GM18499 (cell line): Measurements from ENCODE around the gene LIPC.

Experiments
- ATAC-seq: cut with Tn5 transposase; IDR thresholded peaks from one replicate; pipeline ENCODE4 v1.9.1; 2021; ENCODE audit warnings: moderate number of reproducible peaks; ENCODE audit not compliant: insufficient read depth, unreplicated experiment

Gene LIPC

DNA sequence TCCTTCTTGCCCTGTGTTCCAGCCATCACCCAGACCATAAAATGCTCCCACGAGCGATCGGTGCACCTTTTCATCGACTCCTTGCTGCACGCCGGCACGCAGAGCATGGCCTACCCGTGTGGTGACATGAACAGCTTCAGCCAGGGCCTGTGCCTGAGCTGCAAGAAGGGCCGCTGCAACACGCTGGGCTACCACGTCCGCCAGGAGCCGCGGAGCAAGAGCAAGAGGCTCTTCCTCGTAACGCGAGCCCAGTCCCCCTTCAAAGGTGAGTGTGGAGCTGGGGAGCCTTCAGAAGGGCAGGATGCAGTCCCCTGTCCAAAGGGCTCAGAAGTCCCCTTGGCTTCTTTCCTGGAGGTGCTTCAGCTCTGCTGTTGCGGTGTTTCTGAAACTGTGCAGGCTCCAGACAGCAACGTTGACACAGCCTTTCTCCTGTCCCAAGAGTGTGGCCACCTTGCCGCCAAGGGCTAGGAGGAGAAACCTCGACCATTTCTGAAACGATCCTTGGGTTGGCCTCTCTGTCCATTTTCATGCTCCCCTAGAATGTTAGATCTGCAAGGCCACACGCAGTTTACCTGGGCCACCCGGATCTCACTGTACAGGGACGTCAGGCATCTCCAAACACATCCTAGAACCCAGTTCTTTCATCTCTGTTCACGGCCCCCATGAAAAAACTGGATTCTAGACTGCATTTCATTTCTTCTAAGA, 116.7 kb downstream of the LIPC start:
- ATAC-seq = no peak

DNA sequence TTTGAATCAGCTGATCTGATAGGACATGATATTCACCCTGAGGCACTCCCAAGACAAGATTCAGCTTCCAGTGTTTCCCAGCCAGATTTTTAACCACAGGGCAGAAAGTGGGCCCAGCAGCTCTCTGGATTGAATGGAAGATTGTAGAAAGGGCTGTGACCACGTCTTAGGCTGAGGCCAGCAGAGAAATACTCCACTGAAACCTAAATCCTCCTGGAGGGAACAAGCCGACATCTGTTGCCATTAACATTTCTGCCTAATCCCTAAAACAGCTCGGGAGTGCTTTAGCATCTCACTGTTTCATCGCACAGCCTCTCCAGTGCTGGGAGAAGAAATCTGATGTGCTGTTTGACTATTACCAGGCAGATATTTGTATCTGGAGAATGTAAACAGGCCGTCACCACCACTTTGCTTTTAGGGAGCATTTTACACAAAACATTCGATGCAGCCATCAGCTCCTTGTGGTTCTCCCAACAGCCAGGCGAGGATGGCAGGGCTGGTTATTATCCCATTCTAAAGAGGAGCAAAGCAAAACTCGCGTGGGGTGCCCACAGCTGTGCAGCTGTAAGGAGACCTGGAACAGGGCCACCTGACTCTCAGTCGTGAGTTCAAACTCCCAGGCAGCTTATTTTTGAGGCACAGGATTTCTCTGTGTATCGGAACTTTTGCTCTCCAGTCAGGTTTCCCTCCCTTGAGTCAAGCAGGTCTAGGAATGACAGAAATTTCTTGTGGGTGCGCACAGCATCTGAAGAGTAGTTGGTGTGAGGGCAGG, 117.4 kb downstream of the LIPC start:
- ATAC-seq = no peak

DNA sequence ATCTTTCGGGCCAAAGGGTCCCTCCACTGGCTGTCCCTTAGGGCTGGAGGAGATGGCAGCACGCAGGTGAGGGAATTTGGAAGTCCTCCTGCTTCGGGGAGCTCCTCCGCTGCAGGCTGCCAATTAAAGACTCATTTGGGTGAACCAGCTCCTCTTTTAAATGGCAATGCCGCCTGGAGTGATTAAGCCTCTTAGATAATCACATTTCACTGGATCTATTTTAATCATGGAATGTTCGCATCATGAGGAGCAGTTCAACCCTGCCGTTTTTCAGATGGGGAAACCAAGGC, 117.9 kb downstream of the LIPC start:
- no peak for ATAC-seq

DNA sequence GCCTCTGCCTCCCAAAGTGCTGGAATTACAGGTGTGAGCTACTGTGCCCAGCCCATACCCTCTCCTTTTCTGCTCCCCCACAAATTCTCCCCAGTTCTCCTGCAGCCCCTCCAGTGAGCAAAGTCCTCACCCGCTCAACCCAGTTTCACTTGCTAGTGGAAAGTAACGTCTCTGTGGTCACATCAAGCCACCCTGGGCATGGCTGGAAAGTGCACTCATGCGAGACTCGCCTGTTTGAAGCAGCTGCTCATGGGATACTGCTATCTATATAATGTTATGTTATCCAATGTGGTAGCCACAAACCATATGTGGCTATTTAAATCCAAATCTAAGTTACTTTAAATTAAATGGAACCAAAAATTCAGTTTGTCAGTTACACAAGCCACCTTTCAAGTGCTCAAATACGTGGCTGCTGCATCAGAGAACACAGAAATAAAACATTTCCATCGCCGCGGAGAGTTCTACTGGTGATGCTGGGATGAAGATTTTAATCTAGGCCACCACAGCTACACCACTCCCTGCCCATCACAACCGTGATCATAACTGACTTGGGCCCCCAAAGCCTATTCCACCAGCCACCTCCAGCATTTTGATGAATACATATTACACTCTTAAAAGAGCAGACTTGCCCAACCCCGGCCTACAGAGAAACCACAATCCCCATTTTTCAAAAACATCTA, 119.4 kb downstream of the LIPC start:
- ATAC-seq = no peak

DNA sequence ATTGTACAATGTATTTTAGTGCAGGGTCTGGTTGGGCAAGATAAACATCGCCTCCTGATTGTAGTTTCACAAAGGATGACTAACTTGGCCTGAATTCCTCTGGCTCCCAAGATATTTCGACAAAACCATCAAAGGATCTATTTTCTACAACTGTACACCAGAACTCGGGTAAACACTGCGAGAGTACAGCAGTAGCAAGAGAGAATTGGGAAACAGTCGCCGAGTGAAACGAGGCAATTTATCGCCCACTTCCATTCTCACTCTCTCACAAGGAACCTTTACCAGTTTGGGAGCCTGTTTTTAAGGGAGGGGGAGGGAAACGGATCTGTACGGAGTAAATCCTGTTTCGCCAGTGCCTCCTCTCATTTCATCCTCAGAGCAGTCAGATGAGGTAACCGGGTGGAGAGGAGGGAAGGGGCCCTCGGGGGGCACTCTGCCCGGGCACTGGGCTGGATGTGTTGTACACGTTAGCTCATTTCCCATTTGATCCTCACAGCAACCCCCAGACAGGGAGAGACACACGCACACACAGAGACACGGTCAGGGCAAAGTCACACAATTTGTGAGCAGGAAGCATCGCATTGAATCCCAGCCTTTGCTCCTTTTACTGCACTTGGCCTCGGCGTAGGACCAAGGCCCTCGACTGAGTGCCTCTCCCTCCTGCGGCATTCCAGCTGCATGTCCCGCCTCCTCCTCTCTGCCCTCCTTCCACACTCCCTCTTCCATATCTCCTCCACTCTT, 120.1 kb downstream of the LIPC start:
- ATAC-seq = no peak

DNA sequence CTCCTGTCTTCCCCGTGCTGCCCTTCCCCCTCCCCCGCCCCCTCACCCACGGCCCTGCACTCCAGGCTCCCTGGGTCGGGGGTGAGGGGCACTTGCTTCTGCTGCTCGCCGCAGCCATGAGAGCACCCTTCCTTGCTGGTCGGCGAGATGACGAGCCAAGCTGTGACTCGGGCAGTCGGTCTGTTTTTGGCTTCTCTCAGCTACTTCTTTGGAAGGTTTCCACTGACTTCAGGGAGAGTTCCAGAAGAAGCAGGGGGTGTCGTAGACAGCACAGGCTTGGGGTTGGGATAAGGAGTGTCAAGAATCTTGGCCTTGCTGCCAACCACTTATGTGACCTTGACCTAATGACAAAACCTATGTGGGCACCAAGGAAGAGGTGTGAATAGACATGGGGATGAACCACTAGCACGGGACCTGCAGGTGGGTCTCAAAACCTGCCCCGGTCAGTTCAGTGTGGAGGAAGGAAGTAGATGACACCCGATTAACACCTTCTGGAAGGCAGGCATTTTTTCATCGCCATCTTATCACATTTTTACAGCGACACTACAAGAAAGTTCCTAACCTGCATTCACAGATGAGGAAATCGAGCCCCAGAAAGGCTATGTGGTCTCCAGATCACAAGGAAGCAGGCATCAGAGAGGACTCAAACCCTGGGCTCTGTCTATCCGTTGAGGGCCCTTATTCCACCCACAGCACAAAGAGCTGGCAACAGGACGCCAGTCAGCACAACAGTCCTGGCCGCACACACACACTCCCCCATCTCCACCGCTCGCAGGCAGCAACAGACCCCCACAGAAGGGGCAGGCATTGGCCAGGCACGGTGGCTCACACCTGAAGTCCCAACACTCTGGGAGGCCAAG, 120.9 kb downstream of the LIPC start:
- ATAC-seq = no peak

DNA sequence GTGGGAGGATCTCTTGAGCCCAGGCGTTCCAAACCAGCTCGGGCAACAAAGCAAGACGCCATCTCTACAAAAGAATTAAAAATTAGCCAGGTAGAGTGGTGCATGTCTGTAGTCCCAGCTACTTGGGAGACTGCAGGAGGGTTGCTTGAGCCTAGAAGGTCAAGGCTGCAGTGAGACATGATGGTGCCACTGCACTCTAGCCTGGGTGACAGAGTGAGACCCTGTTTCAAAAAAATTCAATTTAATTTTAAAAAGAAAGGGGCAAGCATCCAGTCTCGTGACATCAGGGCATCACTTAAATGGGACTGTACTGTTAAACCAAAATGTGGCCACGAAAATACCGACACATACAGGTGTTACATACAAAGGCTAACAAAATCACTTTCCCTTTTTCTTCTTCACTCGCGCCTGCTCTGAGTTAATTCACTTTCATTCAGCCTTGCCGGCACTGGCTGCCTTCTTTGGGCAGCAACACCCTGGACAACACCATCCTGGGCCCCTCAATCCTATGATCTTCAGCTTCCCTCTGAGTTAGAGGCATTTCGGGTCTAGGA, 121.7 kb downstream of the LIPC start:
- no peak for ATAC-seq

DNA sequence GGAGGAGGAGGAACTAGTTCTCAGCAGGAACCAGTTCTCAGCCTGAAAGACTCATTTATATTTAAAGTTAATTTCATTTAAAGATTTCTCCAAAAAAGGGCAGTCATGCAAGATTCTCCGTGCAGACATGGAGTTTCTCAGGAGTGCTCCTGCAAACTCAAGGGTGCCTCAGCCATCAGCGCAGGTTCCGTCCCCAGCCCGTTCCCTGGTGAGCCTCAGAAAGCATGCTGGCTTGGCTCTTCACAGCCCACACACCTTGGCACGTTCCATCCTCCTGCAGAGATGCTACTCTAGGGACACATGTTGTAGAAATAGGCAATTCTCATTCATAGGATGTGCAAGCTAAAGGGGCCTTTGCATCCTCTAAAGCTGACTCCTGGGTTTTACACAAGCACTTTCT, 123.0 kb downstream of the LIPC start:
- ATAC-seq = no peak

DNA sequence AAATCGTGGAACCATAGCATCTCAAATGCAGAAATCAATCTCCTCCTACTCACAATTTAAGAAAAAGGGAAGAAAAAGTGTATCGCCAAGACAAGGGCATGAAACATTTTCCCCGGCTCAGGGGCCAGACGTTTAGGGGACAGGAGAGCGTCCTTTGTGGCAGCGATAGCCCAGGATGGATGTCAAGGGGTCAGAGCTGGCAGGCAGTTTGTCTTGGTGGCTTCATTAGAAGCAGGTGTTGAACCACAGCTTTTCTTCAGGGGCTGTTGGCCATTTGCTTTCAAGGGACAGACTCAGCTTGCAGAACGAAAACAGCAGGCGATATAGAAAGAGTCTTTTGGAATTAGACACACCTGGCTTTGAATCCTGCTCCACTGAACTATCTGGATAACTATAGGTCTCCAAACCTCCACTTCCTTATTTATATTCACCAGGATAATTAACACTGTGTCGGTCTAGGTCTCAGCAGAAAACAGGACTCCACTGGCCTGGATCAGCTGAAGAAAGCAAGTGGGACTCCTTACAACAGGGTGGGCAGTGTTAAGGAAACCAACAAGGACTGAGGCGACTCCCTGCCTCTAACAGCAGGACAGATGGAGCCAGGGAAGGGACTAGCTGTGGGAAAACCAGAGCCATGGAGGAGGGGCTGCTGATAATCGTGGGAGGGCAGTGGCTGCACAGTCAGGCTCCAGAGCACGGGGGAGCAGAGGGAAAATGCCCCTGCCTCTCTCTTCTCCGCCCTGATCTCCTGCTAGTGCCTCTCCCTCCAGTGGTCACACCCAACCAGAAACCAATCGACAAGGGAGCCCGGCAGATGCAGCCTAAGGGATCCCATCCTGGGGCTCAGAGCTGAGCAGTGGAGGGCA, 123.6 kb downstream of the LIPC start:
- ATAC-seq = no peak

DNA sequence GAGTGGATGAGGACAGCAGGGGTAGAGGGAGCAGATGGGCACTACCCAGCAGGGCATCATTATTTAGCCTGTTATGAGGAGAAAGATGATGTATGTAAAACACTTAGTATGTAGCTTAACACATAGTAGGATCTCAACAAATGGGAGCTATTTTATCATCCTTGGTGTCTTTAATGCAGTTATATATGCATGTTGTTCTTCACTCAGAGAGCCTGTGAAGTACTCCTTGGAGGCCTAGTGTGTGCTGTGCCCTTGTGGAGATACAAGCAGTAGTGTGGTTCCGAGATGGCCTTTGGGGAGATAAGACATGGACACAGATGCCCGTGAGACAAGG, 124.2 kb downstream of the LIPC start:
- no peak for ATAC-seq

DNA sequence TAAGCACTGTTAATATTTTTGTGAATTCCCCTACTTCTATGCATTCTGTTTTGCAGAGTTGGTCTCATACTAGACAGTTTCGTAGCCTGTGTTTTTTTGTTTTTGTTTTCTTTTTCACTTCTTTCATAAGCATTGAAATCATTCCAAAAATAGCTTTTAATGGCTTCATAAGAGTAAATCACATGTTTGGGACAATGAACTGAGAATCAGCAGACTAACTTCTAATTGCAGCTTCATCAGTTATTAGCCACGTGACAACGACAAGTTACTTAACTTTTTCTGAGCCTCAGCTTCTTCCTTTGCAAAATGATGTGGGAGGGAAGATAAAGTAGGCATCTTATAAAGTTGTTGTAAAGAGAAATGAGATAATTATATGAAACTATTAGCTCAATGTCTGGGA, 124.8 kb downstream of the LIPC start:
- ATAC-seq = no peak

DNA sequence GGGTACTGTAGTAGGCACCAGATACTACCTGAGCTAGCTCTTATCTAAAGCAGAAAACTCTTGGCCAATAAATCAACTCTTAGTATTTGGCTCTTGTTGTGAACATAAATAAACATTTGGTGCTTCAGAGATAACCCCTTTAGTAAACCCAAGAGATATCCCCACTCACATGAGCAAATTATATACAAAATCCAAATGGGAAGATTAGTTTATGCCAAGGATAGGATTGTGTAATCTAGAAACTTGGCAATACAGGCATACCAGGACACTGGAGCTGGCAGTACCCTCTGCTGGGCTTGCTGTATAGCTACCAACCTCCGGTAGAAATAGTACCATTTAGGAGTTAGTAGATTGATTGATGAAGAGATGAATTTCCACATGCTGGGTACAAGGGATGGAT, 127.0 kb downstream of the LIPC start:
- ATAC-seq = no peak

DNA sequence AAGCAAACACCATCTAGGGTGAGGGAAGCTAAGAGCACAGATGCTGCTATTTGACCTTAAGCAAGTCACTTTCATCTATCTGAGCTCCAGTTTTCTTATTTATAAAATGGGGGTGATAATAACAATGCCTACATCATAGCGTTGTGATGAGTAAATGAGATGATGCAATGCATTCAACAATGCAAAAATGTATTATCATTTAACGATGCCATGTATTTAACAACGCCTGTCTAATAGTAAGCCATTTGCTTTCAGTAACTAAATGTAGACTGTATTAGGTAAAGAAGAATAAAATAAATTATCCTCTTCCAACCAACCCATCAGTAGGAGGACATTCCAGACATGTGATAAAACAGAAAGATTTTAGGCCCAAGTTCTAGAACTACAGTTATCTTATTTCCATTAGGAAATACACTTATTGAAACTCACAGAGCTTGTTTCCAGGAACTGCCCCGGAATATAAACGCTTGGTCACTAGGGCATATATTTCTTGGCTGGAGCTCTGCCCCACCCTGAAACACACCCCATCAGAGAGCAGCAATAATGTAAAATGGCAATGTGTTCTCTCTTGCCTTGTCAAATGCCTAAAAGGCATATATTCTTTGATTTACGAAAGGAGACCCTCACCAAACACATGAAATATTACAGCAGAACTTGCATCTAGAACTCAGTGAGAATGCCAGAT, 128.3 kb downstream of the LIPC start:
- no peak for ATAC-seq

DNA sequence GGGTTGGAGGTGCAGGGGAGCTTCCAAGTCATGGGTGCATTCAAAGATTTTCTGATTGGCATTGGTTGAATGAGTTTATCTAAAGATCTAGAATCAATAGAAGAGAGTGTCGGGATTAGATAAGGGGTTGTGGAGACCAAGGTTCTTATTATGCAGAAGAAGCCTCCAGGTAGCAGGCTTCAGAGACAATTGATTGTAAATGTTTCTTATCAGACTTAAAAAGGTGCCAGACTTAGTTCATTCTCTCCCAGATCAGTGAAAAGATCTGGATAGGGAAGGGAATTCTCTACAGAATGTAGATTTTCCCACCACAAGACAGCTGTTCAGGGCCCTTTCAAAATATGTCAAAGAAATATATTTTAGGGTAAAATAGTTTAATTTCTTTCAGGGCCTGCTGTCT, 129.5 kb downstream of the LIPC start:
- no peak for ATAC-seq

DNA sequence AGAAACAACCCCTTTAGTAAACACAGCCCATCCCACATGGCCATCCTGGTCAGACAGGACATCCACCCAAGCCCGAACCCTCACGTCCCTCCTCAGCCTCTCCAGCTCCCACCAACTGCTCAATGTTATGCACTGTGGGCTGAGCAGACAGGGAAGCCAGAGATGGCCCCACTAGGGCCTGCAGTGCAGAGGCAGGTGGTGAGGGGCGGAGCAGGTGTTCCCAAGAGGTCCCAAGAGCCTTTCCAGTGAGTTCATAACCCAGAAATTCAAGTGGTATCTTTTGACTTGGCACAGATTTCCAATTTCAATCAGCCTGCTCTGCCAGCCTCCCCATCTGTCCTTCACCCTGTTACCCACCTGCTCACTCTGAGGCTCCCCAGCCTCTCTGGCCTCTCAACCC, 130.3 kb downstream of the LIPC start:
- no peak for ATAC-seq

DNA sequence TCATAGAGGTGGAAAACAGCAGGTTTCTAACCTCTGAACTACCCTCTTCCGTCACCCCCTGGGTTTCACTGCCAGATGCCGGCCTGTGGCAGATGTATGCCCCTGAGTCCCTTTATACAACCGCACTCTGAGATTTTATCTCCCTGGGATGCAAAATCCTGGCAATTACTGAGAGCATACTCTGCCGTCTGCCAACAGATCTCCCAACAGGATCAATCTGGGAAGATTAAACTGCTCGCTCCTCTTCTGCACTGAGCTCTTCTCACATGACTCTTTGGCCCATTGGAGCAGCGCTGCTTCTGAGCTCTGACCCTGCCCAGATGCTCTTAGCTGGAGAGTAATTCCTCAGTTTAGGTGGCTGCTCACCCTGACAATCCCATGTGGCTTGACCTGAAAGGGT, 133.2 kb downstream of the LIPC start:
- ATAC-seq = no peak

DNA sequence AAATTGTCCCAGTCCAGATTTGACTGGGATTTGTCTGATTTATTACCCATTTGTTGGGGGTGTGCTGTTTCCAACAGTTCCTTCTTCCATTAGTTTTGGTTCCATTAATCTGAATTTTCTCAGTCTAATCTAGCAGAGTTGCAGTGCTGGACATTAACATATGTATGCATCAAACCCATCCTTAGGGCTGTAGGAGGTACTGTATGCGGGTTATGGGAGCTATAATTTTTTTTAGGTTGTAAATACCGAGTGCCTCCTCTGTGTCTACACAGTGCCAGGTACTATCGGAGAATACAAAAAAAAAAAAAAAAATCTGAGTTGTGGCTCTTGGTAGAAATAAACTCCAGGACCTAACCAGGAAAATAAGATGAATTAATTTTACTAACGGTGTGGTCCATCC, 133.8 kb downstream of the LIPC start:
- ATAC-seq = no peak

DNA sequence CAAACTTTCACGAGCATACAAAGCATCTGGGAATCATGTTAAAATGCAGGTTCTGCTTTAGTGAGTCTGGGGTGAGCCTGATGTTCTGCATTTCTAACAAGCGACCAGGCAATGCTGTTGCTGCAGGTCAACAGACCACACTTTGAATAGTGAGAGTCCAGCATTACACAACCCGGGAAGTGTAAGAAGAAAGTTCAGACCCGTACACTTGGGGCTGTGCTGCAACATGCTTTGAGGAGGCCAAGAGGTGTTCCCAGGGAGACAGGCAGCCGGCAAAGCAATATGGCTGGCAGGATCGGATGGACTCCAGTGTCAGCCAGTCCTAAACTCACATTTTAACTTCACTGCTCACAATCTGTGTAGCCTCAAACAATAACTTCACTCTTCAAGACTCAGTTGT, 134.2 kb downstream of the LIPC start:
- no peak for ATAC-seq
